PFSK-1 (cell line): Measurements from ENCODE around the gene ITIH2.

Source experiments
- FOXP2 ChIP-seq: optimal IDR thresholded peaks from 2 replicates; pipeline ENCODE3; 2011; ENCODE audit warnings: borderline replicate concordance, control low read depth, inconsistent platforms; ENCODE audit not compliant: insufficient read depth; ENCODE audit errors: extremely low read length, extremely low read depth
- POLR2AphosphoS5 ChIP-seq: IDR thresholded peaks from 2 replicates; pipeline ENCODE4 v1.6.1; 2012; ENCODE audit warnings: low read depth, mild to moderate bottlenecking, control low read depth, low read length, moderate library complexity
- REST ChIP-seq, 2 experiments: IDR thresholded peaks; 2 replicates each; pipeline versions ENCODE4 v1.6.1 to v1.8.0; 2011 to 2012; ENCODE audit warnings: low read depth in 2 of 2, low read length in 2 of 2, control low read depth in 1 of 2, inconsistent platforms in 1 of 2, mild to moderate bottlenecking in 1 of 2, moderate library complexity in 1 of 2; ENCODE audit not compliant: insufficient read depth in 1 of 2
- SIN3A ChIP-seq: IDR thresholded peaks from 2 replicates; pipeline ENCODE4 v1.6.1; 2012; ENCODE audit warnings: mild to moderate bottlenecking, low read length, moderate library complexity, borderline replicate concordance; ENCODE audit not compliant: insufficient read depth
- TAF1 ChIP-seq: IDR thresholded peaks from 2 replicates; pipeline ENCODE4 v1.6.1; 2012; ENCODE audit warnings: low read length, control low read depth, borderline replicate concordance; ENCODE audit not compliant: insufficient read depth

ITIH2 gene

GRCh38 chr10:7707858-7708622 is 4.9 kb downstream of the ITIH2 start:
- no peak for TF ChIP-seq REST (IDR thresholded peaks at IDR 0.05; ENCODE audit: insufficient read depth in 1 of 2, low read depth in 2 of 2, low read length in 2 of 2)
- no peak for TF ChIP-seq POLR2AphosphoS5
- no peak for TF ChIP-seq FOXP2

DNA sequence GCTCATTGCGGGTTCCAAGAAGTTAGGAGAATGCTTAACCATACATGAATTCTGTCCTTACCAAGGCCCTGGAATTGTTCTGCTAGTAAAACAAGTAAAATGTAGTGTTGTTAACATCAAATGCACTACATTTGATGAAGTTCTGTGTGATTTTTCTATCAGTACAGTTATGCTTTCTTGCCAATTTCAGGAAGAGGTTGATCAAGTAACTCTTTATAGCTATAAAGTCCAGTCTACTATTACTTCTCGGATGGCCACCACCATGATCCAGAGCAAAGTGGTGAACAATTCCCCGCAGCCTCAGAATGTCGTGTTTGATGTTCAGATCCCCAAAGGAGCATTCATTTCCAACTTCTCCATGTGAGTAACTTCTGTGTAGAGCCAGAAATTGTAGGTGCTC is 5.7 kb downstream of the ITIH2 start:
- TF ChIP-seq TAF1: no peak
- TF ChIP-seq SIN3A: no peak
- TF ChIP-seq POLR2AphosphoS5: no peak
- TF ChIP-seq REST (IDR thresholded peaks at IDR 0.05; ENCODE audit: insufficient read depth in 1 of 2, low read depth in 2 of 2, low read length in 2 of 2): no peak
- no peak for TF ChIP-seq FOXP2

DNA sequence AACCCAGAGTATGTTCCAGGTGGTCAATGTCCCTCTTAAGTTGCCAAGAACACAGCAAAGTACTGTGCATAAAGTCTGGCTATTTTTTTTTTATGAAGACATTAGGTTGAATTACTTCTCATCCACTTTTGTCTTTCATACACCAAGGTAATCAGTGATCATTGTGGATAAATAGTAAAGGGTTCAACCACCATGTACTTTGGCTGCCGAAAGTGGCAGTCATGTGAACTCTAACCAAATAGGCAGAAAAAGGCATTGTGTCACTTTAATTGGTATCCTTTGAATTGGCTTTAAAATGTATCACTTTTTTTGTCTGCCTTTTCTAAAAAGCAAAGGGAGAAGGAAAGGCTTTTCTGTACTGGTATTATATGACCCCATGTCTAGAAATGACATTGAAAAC is 7.3 kb downstream of the ITIH2 start:
- TF ChIP-seq POLR2AphosphoS5 (no peak), SIN3A (no peak), REST (IDR thresholded peaks at IDR 0.05; ENCODE audit: insufficient read depth in 1 of 2, low read depth in 2 of 2, low read length in 2 of 2) (no peak), TAF1 (no peak), FOXP2 (no peak)

GRCh38 chr10:7715515-7715914 is 12.4 kb downstream of the ITIH2 start:
- TF ChIP-seq FOXP2 (no peak), SIN3A (no peak), REST (IDR thresholded peaks at IDR 0.05; ENCODE audit: insufficient read depth in 1 of 2, low read depth in 2 of 2, low read length in 2 of 2) (no peak), TAF1 (no peak), POLR2AphosphoS5 (no peak)

- TF ChIP-seq TAF1 (no peak), SIN3A (no peak), FOXP2 (no peak), POLR2AphosphoS5 (no peak), REST (IDR thresholded peaks at IDR 0.05; ENCODE audit: insufficient read depth in 1 of 2, low read depth in 2 of 2, low read length in 2 of 2) (no peak)
Measured at GRCh38 chr10:7717767-7718166, 14.7 kb downstream of the ITIH2 start.
